Measurements from ENCODE around the gene HOXB8. TPM values are rescaled to one million over a fixed set of nuclear protein-coding genes. Genes with fewer than 3 reads are reported as not detected.

Gene HOXB8
- total RNA-seq, 1 donor from 2014 or later = not detected

DNA sequence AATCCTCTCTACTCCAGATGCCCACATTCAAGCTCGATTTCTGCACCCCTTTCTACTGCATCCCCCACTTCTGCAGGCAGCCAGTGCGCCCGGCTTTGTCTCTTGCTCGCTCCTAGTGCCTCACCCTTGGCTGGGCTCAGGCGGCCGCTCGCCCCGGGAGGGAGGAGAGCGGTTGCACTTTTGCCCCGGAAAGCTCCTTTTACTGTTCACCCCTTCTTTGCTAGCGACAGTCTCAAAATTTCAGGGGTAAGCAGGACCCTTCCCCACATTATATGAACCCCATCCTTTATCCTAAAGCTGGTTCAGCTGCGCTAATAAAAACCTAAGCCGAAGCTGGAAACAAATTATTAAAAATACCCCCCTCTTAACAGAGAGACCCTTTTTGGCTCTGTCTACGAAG is 22.5 kb downstream of the HOXB8 start:
- TF ChIP-seq CTCF (IDR thresholded peaks at IDR 0.05) (no peak), EZH2phosphoT487 (IDR thresholded peaks at IDR 0.05) (peak; percentile 90), EZH2 (IDR thresholded peaks at IDR 0.05) (peak; percentile 90)
- peaks cover 95% of the 10 kb centered on the region for H4K20me1 ChIP-seq (ENCODE audit: low read depth)
- H3K36me3 ChIP-seq = no peaks in the 10 kb centered on the region
- no peaks in the 10 kb centered on the region for H3K79me2 ChIP-seq (ENCODE audit: low read depth)
- H3K4me3 Mint-ChIP-seq = no peak overlapping the region
- no peak overlapping the region for H3K4me2 ChIP-seq
- H3K9me3 ChIP-seq (ENCODE audit: low read depth) = no peaks in the 10 kb centered on the region
- H3K27ac Mint-ChIP-seq = no peak overlapping the region
- H2AFZ ChIP-seq (replicated peaks) = no peak overlapping the region
- H3K4me3 ChIP-seq = no peak overlapping the region
- no peaks in the 10 kb centered on the region for H3F3A ChIP-seq (ENCODE audit: low read depth)
- H3K27me3 Mint-ChIP-seq (ENCODE audit: insufficient read depth, low read depth) = peaks cover 97% of the 10 kb centered on the region
- H3K9me3 Mint-ChIP-seq = peaks cover 6% of the 10 kb centered on the region
- H3K4me1 ChIP-seq = no peaks in the 10 kb centered on the region
- H3K27me3 ChIP-seq = peaks cover 100% of the 10 kb centered on the region
- no peak overlapping the region for H3K27ac ChIP-seq
- no peak for DNase-seq (ENCODE audit: low spot score)
- H3K36me3 Mint-ChIP-seq = no peaks in the 10 kb centered on the region
- peaks cover 9% of the 10 kb centered on the region for H3K4me1 Mint-ChIP-seq
- no peak overlapping the region for H3K9ac ChIP-seq

GRCh38 chr17:48592057-48592514 is 23.0 kb downstream of the HOXB8 start:
- no peak for DNase-seq (ENCODE audit: low spot score)
- Histone ChIP-seq H3K9ac (no peak overlapping the region), H2AFZ (replicated peaks) (no peak overlapping the region), H3F3A (ENCODE audit: low read depth) (no peaks in the 10 kb centered on the region), H3K36me3 (no peaks in the 10 kb centered on the region), H3K4me2 (no peak overlapping the region), H3K9me3 (ENCODE audit: low read depth) (no peaks in the 10 kb centered on the region), H3K4me3 (no peak overlapping the region), H4K20me1 (ENCODE audit: low read depth) (peaks cover 94% of the 10 kb centered on the region), H3K27ac (no peak overlapping the region), H3K79me2 (ENCODE audit: low read depth) (no peaks in the 10 kb centered on the region), H3K27me3 (peaks cover 100% of the 10 kb centered on the region), H3K4me1 (no peaks in the 10 kb centered on the region)
- Mint-ChIP-seq H3K4me3 (no peak overlapping the region), H3K4me1 (peaks cover 9% of the 10 kb centered on the region), H3K9me3 (peaks cover 5% of the 10 kb centered on the region), H3K36me3 (no peaks in the 10 kb centered on the region), H3K27ac (no peak overlapping the region), H3K27me3 (ENCODE audit: insufficient read depth, low read depth) (peaks cover 97% of the 10 kb centered on the region)
- TF ChIP-seq EZH2phosphoT487 (IDR thresholded peaks at IDR 0.05) = peak; percentile 79
- no peak for TF ChIP-seq EZH2 (IDR thresholded peaks at IDR 0.05)

DNA sequence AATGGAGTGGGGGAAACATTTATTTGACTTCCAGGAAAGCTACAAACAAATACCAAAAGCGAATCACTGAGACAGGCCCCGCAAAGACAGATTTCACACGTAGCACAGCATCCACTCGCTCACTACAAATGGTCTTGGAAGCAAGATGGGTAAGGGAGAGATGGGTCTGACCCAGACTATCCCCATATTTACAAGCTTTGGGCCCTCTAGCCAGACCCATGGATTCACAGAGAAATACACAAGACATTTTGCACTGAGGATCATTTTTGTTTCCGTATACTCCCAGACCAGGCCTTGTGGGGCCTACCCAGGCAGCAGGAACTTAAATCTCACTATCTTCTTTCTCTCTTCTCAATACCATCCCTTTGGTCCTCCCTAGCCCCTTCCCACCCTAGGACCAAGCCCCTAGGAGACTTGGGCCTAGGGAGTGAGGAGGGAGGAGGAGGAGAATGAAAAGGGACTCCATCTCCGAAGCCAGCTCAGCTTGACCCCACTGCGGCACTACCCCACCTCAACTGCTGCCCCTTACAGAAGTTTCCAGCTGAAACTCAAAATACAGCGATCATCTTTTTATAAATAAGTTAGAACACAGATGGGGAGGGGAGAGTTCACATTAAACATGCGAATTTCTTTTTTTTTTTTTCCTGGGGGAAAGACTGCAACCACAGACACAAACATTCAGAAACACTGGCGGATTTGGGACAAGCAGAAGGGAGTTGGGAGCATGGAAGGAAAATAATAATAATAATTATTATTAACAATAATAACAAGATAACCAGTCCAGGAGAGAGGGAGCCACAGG is 23.6 kb downstream of the HOXB8 start:
- TF ChIP-seq CTCF (IDR thresholded peaks at IDR 0.05) (no peak), EZH2 (IDR thresholded peaks at IDR 0.05) (peak; percentile 16), EZH2phosphoT487 (IDR thresholded peaks at IDR 0.05) (no peak)
- no peaks in the 10 kb centered on the region for H3K36me3 ChIP-seq
- no peaks in the 10 kb centered on the region for H3K4me1 ChIP-seq
- Mint-ChIP-seq H3K9me3 (peaks cover 6% of the 10 kb centered on the region), H3K27me3 (ENCODE audit: insufficient read depth, low read depth) (peaks cover 97% of the 10 kb centered on the region), H3K4me3 (no peak overlapping the region), H3K27ac (no peak overlapping the region), H3K36me3 (no peaks in the 10 kb centered on the region), H3K4me1 (peaks cover 9% of the 10 kb centered on the region)
- H3F3A ChIP-seq (ENCODE audit: low read depth) = no peaks in the 10 kb centered on the region
- H3K4me3 ChIP-seq = no peak overlapping the region
- no peaks in the 10 kb centered on the region for H3K9me3 ChIP-seq (ENCODE audit: low read depth)
- peaks cover 100% of the 10 kb centered on the region for H3K27me3 ChIP-seq
- no peaks in the 10 kb centered on the region for H3K79me2 ChIP-seq (ENCODE audit: low read depth)
- H3K27ac ChIP-seq = no peak overlapping the region
- peaks cover 93% of the 10 kb centered on the region for H4K20me1 ChIP-seq (ENCODE audit: low read depth)
- H3K4me2 ChIP-seq = no peak overlapping the region
- DNase-seq (ENCODE audit: low spot score) = no peak
- H3K9ac ChIP-seq = no peak overlapping the region
- no peak overlapping the region for H2AFZ ChIP-seq (replicated peaks)

DNA sequence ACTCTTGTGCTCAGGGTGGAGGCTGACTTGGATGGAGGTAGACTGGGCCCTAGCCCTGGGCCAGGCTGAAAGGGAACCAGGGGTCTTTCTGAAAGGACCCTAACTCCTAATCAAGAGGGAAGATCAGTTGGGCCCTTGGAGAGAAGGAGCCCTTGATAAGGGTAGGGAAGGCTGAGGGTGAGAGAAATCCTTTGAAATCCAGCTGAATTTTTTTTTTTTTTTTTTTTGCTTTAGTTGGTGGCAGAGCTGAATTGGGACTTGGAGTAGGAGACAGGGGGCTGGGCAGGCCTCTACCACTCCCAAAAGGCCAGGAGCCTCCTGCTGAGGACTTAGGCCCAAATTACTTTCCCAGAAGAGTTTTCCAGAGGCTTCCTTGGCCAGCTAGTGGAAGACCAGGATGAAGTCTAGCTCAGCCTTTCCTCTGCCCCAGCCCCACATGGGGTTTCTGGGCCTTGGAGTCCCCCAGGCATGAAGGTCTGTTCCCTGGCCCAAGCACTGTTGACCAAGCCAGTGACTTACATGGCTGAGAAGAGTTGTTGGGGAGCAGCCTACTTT is 24.4 kb downstream of the HOXB8 start:
- Histone ChIP-seq H3K27ac (no peak overlapping the region), H3K4me1 (no peaks in the 10 kb centered on the region), H3K4me2 (no peak overlapping the region), H3K9me3 (ENCODE audit: low read depth) (no peaks in the 10 kb centered on the region), H4K20me1 (ENCODE audit: low read depth) (peaks cover 92% of the 10 kb centered on the region), H2AFZ (replicated peaks) (no peak overlapping the region), H3K4me3 (no peak overlapping the region), H3K79me2 (ENCODE audit: low read depth) (no peaks in the 10 kb centered on the region), H3K9ac (no peak overlapping the region), H3K27me3 (peaks cover 100% of the 10 kb centered on the region), H3F3A (ENCODE audit: low read depth) (no peaks in the 10 kb centered on the region), H3K36me3 (no peaks in the 10 kb centered on the region)
- peaks cover 11% of the 10 kb centered on the region for H3K4me1 Mint-ChIP-seq
- H3K9me3 Mint-ChIP-seq = peaks cover 11% of the 10 kb centered on the region
- H3K27ac Mint-ChIP-seq = no peak overlapping the region
- no peaks in the 10 kb centered on the region for H3K36me3 Mint-ChIP-seq
- peaks cover 97% of the 10 kb centered on the region for H3K27me3 Mint-ChIP-seq (ENCODE audit: insufficient read depth, low read depth)
- H3K4me3 Mint-ChIP-seq = no peak overlapping the region
- TF ChIP-seq CTCF (IDR thresholded peaks at IDR 0.05) (no peak), EZH2 (IDR thresholded peaks at IDR 0.05) (no peak), EZH2phosphoT487 (IDR thresholded peaks at IDR 0.05) (no peak)
- DNase-seq (ENCODE audit: low spot score) = no peak
